HCT116 (cell line): ENCODE measurements around the gene ZNF620. TPM values are rescaled to one million over a fixed set of nuclear protein-coding genes. Genes with fewer than 3 reads are reported as not detected.

Experiments used
- ATAC-seq: fragments of 200-7000 bp; cut with Tn5 transposase; 2 replicates; pipeline ENCODE4 v1.9.1; 2020; ENCODE audit warnings: mild to moderate bottlenecking, moderate library complexity
- BruUV-seq: library from RNA; stranded (reverse); fragments of 400-500 nt; replicated peaks from 2 replicates; lab custom pipeline; 2021; lab: Mats Ljungman, UMichigan
- CTCF ChIA-PET: fragments of 300-600 bp; sonication (Branson Sonifier 250); formaldehyde crosslinking; loops from one replicate; lab custom pipeline; 2021; ENCODE audit warnings: antibody characterized with exemption; lab: Charles Lee
- POLR2A ChIA-PET: fragments of 300-600, 350-600 bp; sonication (Branson Sonifier 250); formaldehyde crosslinking; loops from one replicate; lab custom pipeline; 2021; ENCODE audit warnings: antibody characterized with exemption; lab: Charles Lee
- RAD21 ChIA-PET, 2 experiments: fragments of 300-600 bp; sonication (Branson Sonifier 250); formaldehyde crosslinking; loops; one replicate each; lab custom pipeline; 2023; ENCODE audit warnings: low total read pairs in 2 of 2; ENCODE audit not compliant: uncharacterized antibody in 2 of 2, unreplicated experiment in 2 of 2, low non-redundant PET in 1 of 2; lab: Charles Lee
- DNase-seq: peaks from one replicate; pipeline ENCODE4 v3.0.0-alpha.2; 2010; ENCODE audit warnings: low read depth, low spot score
- H2AFZ ChIP-seq: fragments of 200-600 bp; shearing (Covaris generic), sonication (generic); 2 replicates; pipeline ENCODE4 v1.6.1; 2017; ENCODE audit warnings: low read depth, mixed run types, mixed read lengths, antibody characterized with exemption, low read length; ENCODE audit not compliant: poor library complexity, severe bottlenecking
- H3K27ac ChIP-seq: 2 replicates; pipeline ENCODE4 v1.5.1; 2012; ENCODE audit warnings: low read depth, low read length
- H3K27me3 ChIP-seq: fragments of 200-600 bp; sonication (generic); 2 replicates; pipeline ENCODE4 v1.6.1; 2016; ENCODE audit warnings: mixed run types, low read length, mixed read lengths; ENCODE audit not compliant: insufficient read depth
- H3K36me3 ChIP-seq, 2 experiments: fragments of 200-500 bp in 1 of 2; fragments of 200-600 bp in 1 of 2; sonication (Bioruptor generic) in 1 of 2; sonication (generic) in 1 of 2; 2 replicates each; pipeline versions ENCODE4 v1.5.1 to v1.6.1; 2014 to 2016; ENCODE audit warnings: low read length in 2 of 2, inconsistent platforms in 1 of 2, mixed read lengths in 1 of 2, mixed run types in 1 of 2; ENCODE audit not compliant: insufficient read depth in 2 of 2, control insufficient read depth in 1 of 2
- H3K4me1 ChIP-seq, 2 experiments: fragments of 200-600 bp in 1 of 2; sonication (generic) in 1 of 2; 2 replicates each; pipeline versions ENCODE4 v1.5.1 to v1.6.1; 2012 to 2017; ENCODE audit warnings: low read length in 2 of 2, inconsistent platforms in 1 of 2, mild to moderate bottlenecking in 1 of 2, mixed read lengths in 1 of 2, mixed run types in 1 of 2, moderate library complexity in 1 of 2; ENCODE audit not compliant: insufficient read depth in 2 of 2, control insufficient read depth in 1 of 2
- H3K4me2 ChIP-seq: fragments of 200-600 bp; sonication (generic); 2 replicates; pipeline ENCODE4 v1.6.1; 2017; ENCODE audit warnings: mixed run types, low read length, mixed read lengths
- H3K4me3 ChIP-seq, 2 experiments: fragments of 200-600 bp in 1 of 2; sonication (generic) in 1 of 2; replicated peaks in 1 of 2; 2 replicates each; pipeline ENCODE4 v1.5.1; 2011 to 2016; ENCODE audit warnings: low read length in 2 of 2, control low read depth in 1 of 2, low read depth in 1 of 2, mild to moderate bottlenecking in 1 of 2, mixed read lengths in 1 of 2, mixed run types in 1 of 2
- H3K79me2 ChIP-seq: fragments of 200-600 bp; sonication (generic); 2 replicates; pipeline ENCODE4 v1.6.1; 2017; ENCODE audit warnings: mild to moderate bottlenecking, mixed run types, low read length, moderate library complexity, mixed read lengths; ENCODE audit not compliant: insufficient read depth
- H3K9ac ChIP-seq: fragments of 200-600 bp; sonication (generic); 2 replicates; pipeline ENCODE4 v1.6.1; 2016; ENCODE audit warnings: low read length, mixed read lengths
- H3K9me2 ChIP-seq: fragments of 200-600 bp; sonication (generic), shearing (Covaris generic); 2 replicates; pipeline ENCODE4 v1.6.1; 2017; ENCODE audit warnings: mixed run types, mild to moderate bottlenecking, moderate library complexity; ENCODE audit not compliant: insufficient read depth
- H3K9me3 ChIP-seq, 2 experiments: fragments of 200-500 bp in 1 of 2; fragments of 200-600 bp in 1 of 2; sonication (Bioruptor generic) in 1 of 2; sonication (generic) in 1 of 2; 2 replicates each; pipeline ENCODE4 v1.6.1; 2014 to 2017; ENCODE audit warnings: low read length in 2 of 2, mixed read lengths in 2 of 2, inconsistent platforms in 1 of 2, low read depth in 1 of 2, mild to moderate bottlenecking in 1 of 2, mixed run types in 1 of 2, moderate library complexity in 1 of 2; ENCODE audit not compliant: control insufficient read depth in 1 of 2, insufficient read depth in 1 of 2
- H4K20me1 ChIP-seq: fragments of 200-600 bp; sonication (generic), shearing (Covaris generic); 2 replicates; pipeline ENCODE4 v1.6.1; 2017; ENCODE audit warnings: mixed run types, mild to moderate bottlenecking, moderate library complexity; ENCODE audit not compliant: insufficient read depth
- ATF3 ChIP-seq: IDR thresholded peaks from 2 replicates; pipeline ENCODE4 v1.6.1; 2012
- CEBPB ChIP-seq: IDR thresholded peaks from 2 replicates; pipeline ENCODE4 v1.6.1; 2012; ENCODE audit warnings: low read depth
- ELF1 ChIP-seq: IDR thresholded peaks from 2 replicates; pipeline ENCODE4 v1.6.1; 2012; ENCODE audit warnings: low read depth, borderline replicate concordance
- FOSL1 ChIP-seq: IDR thresholded peaks from 2 replicates; pipeline ENCODE4 v1.6.1; 2012; ENCODE audit warnings: low read depth
- POLR2A ChIP-seq: IDR thresholded peaks from 2 replicates; pipeline ENCODE4 v1.7.0; 2011; ENCODE audit warnings: borderline replicate concordance; ENCODE audit not compliant: insufficient read depth, insufficient read length; ENCODE audit errors: extremely low read depth
- POLR2AphosphoS5 ChIP-seq: IDR thresholded peaks from 2 replicates; pipeline ENCODE4 v1.6.1; 2011; ENCODE audit warnings: mild to moderate bottlenecking, low read depth, low read length, moderate library complexity
- SP1 ChIP-seq: IDR thresholded peaks from 2 replicates; pipeline ENCODE4 v1.6.1; 2012; ENCODE audit warnings: low read depth
- TCF7L2 ChIP-seq: IDR thresholded peaks from 2 replicates; pipeline ENCODE4 v1.7.0; 2011; ENCODE audit warnings: borderline replicate concordance, inconsistent platforms; ENCODE audit not compliant: insufficient read depth, insufficient read length; ENCODE audit errors: extremely low read depth
- YY1 ChIP-seq: IDR thresholded peaks from 2 replicates; pipeline ENCODE4 v1.6.1; 2011; ENCODE audit warnings: low read length, low read depth, moderate library complexity, mild to moderate bottlenecking; ENCODE audit not compliant: insufficient replicate concordance; ENCODE audit errors: extremely low read depth
- ZFX ChIP-seq: fragments of 450-650 bp; IDR thresholded peaks from 2 replicates; pipeline ENCODE4 v1.6.1; 2017
- ZNF274 ChIP-seq: fragments of 200-500 bp; sonication (Bioruptor generic); IDR thresholded peaks from 2 replicates; pipeline ENCODE4 v1.6.1; 2014; ENCODE audit warnings: mild to moderate bottlenecking, low read depth, low read length, inconsistent platforms
- intact Hi-C: fragments of 100-400 bp; cut with micrococcal nuclease; formaldehyde crosslinking; loops from 2 replicates; pipeline ENCODE4 v1.10.0; 2022
- total RNA-seq: library from RNA; stranded (reverse); gene quantifications from one replicate; pipeline ENCODE4 v1.2.1, GENCODE V29; 2021; ENCODE audit not compliant: unreplicated experiment

ZNF620 gene
- total RNA-seq, 1 experiment from 2014 or later = 10.2 TPM

GRCh38 chr3:40487172-40487571 lies 18.7 kb upstream of the ZNF620 start (continued):
- no peak for TF ChIP-seq YY1
- TF ChIP-seq SP1 = no peak
- TF ChIP-seq TCF7L2 = no peak
- TF ChIP-seq POLR2AphosphoS5 = no peak
- TF ChIP-seq ZNF274 = no peak
- TF ChIP-seq CEBPB = no peak
- TF ChIP-seq ZFX = no peak
- TF ChIP-seq ATF3 = no peak
- no peak for TF ChIP-seq POLR2A
- TF ChIP-seq, all 23 proteins: peak for 0

- intact Hi-C loops = no loop called here
- no peak overlapping the region for H3K27ac ChIP-seq
- BruUV-seq = no TSS peak
- DNase-seq (no peak), ATAC-seq (no peak)
- no peak overlapping the region for H2AFZ ChIP-seq
- no peak overlapping the region for H3K9ac ChIP-seq
- ChIA-PET RAD21 (no interaction called here), CTCF (no interaction called here), POLR2A (no interaction called here)
- H3K79me2 ChIP-seq = no peaks in the 10 kb centered on the region
- H3K4me1 ChIP-seq = no peaks in the 10 kb centered on the region
- no peak overlapping the region for H3K4me3 ChIP-seq
- TF ChIP-seq CEBPB = no peak
- H3K36me3 ChIP-seq = peaks cover 0 to 18% of the 10 kb centered on the region in 2 experiments; a peak in 2 of 4 replicates
- H4K20me1 ChIP-seq = no peaks in the 10 kb centered on the region
- no peaks in the 10 kb centered on the region for H3K27me3 ChIP-seq
- peaks cover 0 to 4% of the 10 kb centered on the region in 2 experiments; a peak in 1 of 4 replicates for H3K9me3 ChIP-seq
- H3K4me2 ChIP-seq = no peak overlapping the region
- no peaks in the 10 kb centered on the region for H3K9me2 ChIP-seq
These were observed 14.9 kb upstream of the ZNF620 start for GRCh38 chr3:40490916-40491315.

- H3K4me2 ChIP-seq = no peak overlapping the region
- CTCF ChIA-PET = no interaction called here
- H2AFZ ChIP-seq = no peak overlapping the region
- H3K36me3 ChIP-seq = no peaks in the 10 kb centered on the region
- no peaks in the 10 kb centered on the region for H3K9me3 ChIP-seq
- no peak for TF ChIP-seq ZNF274
- no peak for TF ChIP-seq FOSL1
- no peak for TF ChIP-seq ELF1
- no peak for TF ChIP-seq POLR2AphosphoS5
- TF ChIP-seq TCF7L2 = no peak
- BruUV-seq = no TSS peak
- H3K27ac ChIP-seq = no peak overlapping the region
- DNase-seq = no peak
- no peaks in the 10 kb centered on the region for H3K27me3 ChIP-seq
- ATAC-seq = no peak
- H3K79me2 ChIP-seq = no peaks in the 10 kb centered on the region
- RAD21 ChIA-PET = no interaction called here
- H3K4me3 ChIP-seq = no peak overlapping the region
- no peak overlapping the region for H3K9ac ChIP-seq
- POLR2A ChIA-PET = no interaction called here
- H3K4me1 ChIP-seq = no peaks in the 10 kb centered on the region
- H4K20me1 ChIP-seq = no peaks in the 10 kb centered on the region
- H3K9me2 ChIP-seq = no peaks in the 10 kb centered on the region
- intact Hi-C loops = no loop called here
These were observed 11.1 kb upstream of the ZNF620 start for GRCh38 chr3:40494698-40495097.
